Panc1 (cell line): ENCODE data around the gene PARP3. TPM values are rescaled to one million over a fixed set of nuclear protein-coding genes. Genes with fewer than 3 reads are reported as not detected.

Experiments used
- ATAC-seq: fragments of 200-7000 bp; cut with Tn5 transposase; 2 replicates; pipeline ENCODE4 v1.9.1; 2020; ENCODE audit warnings: mild to moderate bottlenecking, moderate library complexity
- BruUV-seq: library from RNA; stranded (reverse); fragments of 400-500 nt; replicated peaks from 2 replicates; lab custom pipeline; 2021; lab: Mats Ljungman, UMichigan
- CTCF ChIA-PET: fragments of 300-600 bp; sonication (Branson Sonifier 250); formaldehyde crosslinking; loops from one replicate; lab custom pipeline; 2022; ENCODE audit warnings: antibody characterized with exemption; lab: Charles Lee
- POLR2A ChIA-PET: fragments of 300-600 bp; sonication (Branson Sonifier 250); formaldehyde crosslinking; loops from one replicate; lab custom pipeline; 2022; ENCODE audit warnings: antibody characterized with exemption; lab: Charles Lee
- DNase-seq: peaks from one replicate; pipeline ENCODE4 v3.0.0-alpha.2; 2010; ENCODE audit warnings: low read depth, low spot score
- H3K27ac ChIP-seq: 2 replicates; pipeline ENCODE4 v1.5.1; 2011; ENCODE audit warnings: mild to moderate bottlenecking, low read length, inconsistent platforms
- H3K27me3 ChIP-seq: fragments of 200-500 bp; sonication (Bioruptor generic); 2 replicates; pipeline ENCODE4 v1.6.0; 2014; ENCODE audit warnings: low read length, inconsistent platforms; ENCODE audit not compliant: control insufficient read depth, insufficient read depth
- H3K36me3 ChIP-seq: fragments of 200-500 bp; sonication (Bioruptor generic); 2 replicates; pipeline ENCODE4 v1.5.1; 2014; ENCODE audit warnings: inconsistent platforms, mild to moderate bottlenecking, low read length, moderate library complexity; ENCODE audit not compliant: control insufficient read depth, insufficient read depth
- H3K4me1 ChIP-seq: 2 replicates; pipeline ENCODE4 v1.5.1; 2011; ENCODE audit warnings: inconsistent platforms, mild to moderate bottlenecking, low read length, moderate library complexity; ENCODE audit not compliant: control insufficient read depth, insufficient read depth
- H3K4me3 ChIP-seq, 2 experiments: 2 replicates each; pipeline ENCODE4 v1.5.1; 2011 to 2012; ENCODE audit warnings: low read depth in 2 of 2, low read length in 2 of 2, mild to moderate bottlenecking in 2 of 2, inconsistent platforms in 1 of 2, moderate library complexity in 1 of 2
- H3K9me3 ChIP-seq: fragments of 200-500 bp; sonication (Bioruptor generic); 2 replicates; pipeline ENCODE4 v1.5.1; 2014; ENCODE audit warnings: low read depth, mild to moderate bottlenecking, inconsistent platforms, low read length, moderate library complexity; ENCODE audit not compliant: control insufficient read depth, insufficient read depth
- CTCF ChIP-seq: fragments of 450-650 bp; IDR thresholded peaks from 2 replicates; pipeline ENCODE4 v1.5.1; 2017; ENCODE audit warnings: mild to moderate bottlenecking
- POLR2AphosphoS5 ChIP-seq: IDR thresholded peaks from 2 replicates; pipeline ENCODE4 v1.6.1; 2012; ENCODE audit warnings: mild to moderate bottlenecking, low read depth, low read length, moderate library complexity
- REST ChIP-seq, 2 experiments: IDR thresholded peaks; 2 replicates each; pipeline ENCODE4 v1.6.1; 2011 to 2012; ENCODE audit warnings: low read depth in 2 of 2, control low read depth in 1 of 2, low read length in 1 of 2, mild to moderate bottlenecking in 1 of 2, moderate library complexity in 1 of 2; ENCODE audit not compliant: insufficient read depth in 1 of 2
- SIN3A ChIP-seq: IDR thresholded peaks from 2 replicates; pipeline ENCODE4 v1.6.1; 2012; ENCODE audit warnings: low read depth, mild to moderate bottlenecking, low read length, moderate library complexity, borderline replicate concordance; ENCODE audit not compliant: insufficient read depth
- TCF7L2 ChIP-seq: IDR thresholded peaks from 2 replicates; pipeline ENCODE4 v1.6.1; 2011; ENCODE audit warnings: mild to moderate bottlenecking, low read depth, low read length, inconsistent platforms
- in situ Hi-C: cut with HindIII; loops from 2 replicates; pipeline ENCODE4 v1.10.0; 2016; ENCODE audit warnings: low sequenced_read_pairs, low pct_unique_long_range_greater_than_20kb
- intact Hi-C: fragments of 100-400 bp; cut with micrococcal nuclease; formaldehyde crosslinking; loops from one replicate; pipeline ENCODE4 v1.10.0; 2022; ENCODE audit not compliant: unreplicated experiment
- total RNA-seq: library from RNA; stranded (reverse); gene quantifications from one replicate; pipeline ENCODE4 v1.2.1, GENCODE V29; 2021; ENCODE audit not compliant: unreplicated experiment

The PARP3 gene
- total RNA-seq, 1 experiment from 2014 or later: 16.1 TPM

GRCh38 chr3:51968170-51968775, 26.1 kb downstream of the PARP3 start:
- Histone ChIP-seq H3K36me3 (no peaks in the 10 kb centered on the region), H3K4me3 (peak overlapping the region; percentile 57 to 61), H3K9me3 (no peaks in the 10 kb centered on the region), H3K4me1 (peaks cover 12% of the 10 kb centered on the region), H3K27me3 (no peaks in the 10 kb centered on the region), H3K27ac (peak overlapping the region; percentile 85)
- no peak for TF ChIP-seq SIN3A
- TF ChIP-seq CTCF: no peak
- no peak for TF ChIP-seq POLR2AphosphoS5
- no peak for TF ChIP-seq REST (IDR thresholded peaks at IDR 0.05; ENCODE audit: insufficient read depth in 1 of 2, low read depth in 2 of 2, low read length in 1 of 2)
- no peak for TF ChIP-seq TCF7L2
- in situ Hi-C loops: no loop called here
- POLR2A ChIA-PET: no interaction called here
- CTCF ChIA-PET: interaction anchor here (0.6 to 1.0 kb wide), 2 partner anchors 15 to 36 kb away, joined by 3 read pairs; no protein-coding TSS in a partner anchor
- no TSS peak for BruUV-seq
- ATAC-seq (peak; percentile 33; the same call in 1 of the 2 replicates), DNase-seq (no peak)
- intact Hi-C loops: no loop called here

GRCh38 chr3:51968883-51969678, 26.9 kb downstream of the PARP3 start:
- intact Hi-C loops: no loop called here
- H3K27ac ChIP-seq: no peak overlapping the region
- ATAC-seq (no peak), DNase-seq (no peak)
- in situ Hi-C loops: no loop called here
- TF ChIP-seq REST (IDR thresholded peaks at IDR 0.05; ENCODE audit: insufficient read depth in 1 of 2, low read depth in 2 of 2, low read length in 1 of 2) (no peak), TCF7L2 (no peak), POLR2AphosphoS5 (no peak), CTCF (no peak), SIN3A (no peak)
- H3K9me3 ChIP-seq: no peaks in the 10 kb centered on the region
- H3K36me3 ChIP-seq: no peaks in the 10 kb centered on the region; the same call in 1 of the 2 replicates
- ChIA-PET CTCF (interaction anchor here (1.0 kb wide), 1 partner anchor 14 kb away, joined by 3 read pairs; no protein-coding TSS in a partner anchor), POLR2A (no interaction called here)
- H3K4me1 ChIP-seq: peaks cover 12% of the 10 kb centered on the region
- TSS peak; percentile 76 for BruUV-seq
- H3K27me3 ChIP-seq: no peaks in the 10 kb centered on the region
- H3K4me3 ChIP-seq: no peak overlapping the region
